Epithelial cell of proximal tubule (primary cell): ENCODE results near the gene ZNF780A. TPM values are rescaled to one million over a fixed set of nuclear protein-coding genes. Genes with fewer than 3 reads are reported as not detected.
A peak's percentile ranks its signal among the peaks of the same experiment; 100 is the strongest.
"Not testable (repeated sequence)": the region's sequence is repeated elsewhere in the genome, so short reads cannot be mapped to it uniquely, and the experiment has no call there.

Source experiments
- DNase-seq: peaks from one replicate; pipeline ENCODE4 v3.0.0-alpha.2; 2011; ENCODE audit warnings: low read depth
- H3K4me3 ChIP-seq: 2 replicates; pipeline ENCODE4 v1.5.1; 2011; ENCODE audit warnings: low read depth, mild to moderate bottlenecking, low read length
- CTCF ChIP-seq: conservative IDR thresholded peaks from 2 replicates; pipeline ENCODE4 v1.5.1; 2012; ENCODE audit warnings: low read depth, mild to moderate bottlenecking, low read length
- total RNA-seq: library from RNA; depleted of rRNA; stranded (reverse); fragments of >200 nt; gene quantifications from 2 replicates; pipeline ENCODE4 v1.2.3, GENCODE V29; 2015

The ZNF780A gene
- total RNA-seq, 1 donor from 2014 or later: 12.5 TPM

- no peak for TF ChIP-seq CTCF
- no peak for DNase-seq
- H3K4me3 ChIP-seq: peak overlapping the region; percentile 77
Measured at GRCh38 chr19:40056505-40056904, 34.2 kb downstream of the ZNF780A start.

GRCh38 chr19:40055832-40056504 is 34.8 kb downstream of the ZNF780A start, which contains the start of gene ZNF780B:
ZNF780B (minus strand) TSS chr19:40056231; CDS start chr19:40050332, 5,899 bp downstream.
- peak within 1 kb of the TSS; percentile 77 for H3K4me3 ChIP-seq
- TF ChIP-seq CTCF: no peak
- no peak for DNase-seq

- peak overlapping the region; percentile 77 for H3K4me3 ChIP-seq
- DNase-seq: no peak
- no peak for TF ChIP-seq CTCF
Measured at GRCh38 chr19:40055049-40055448, 35.7 kb downstream of the ZNF780A start.

- DNase-seq: no peak
- H3K4me3 ChIP-seq: peak overlapping the region; percentile 77
- TF ChIP-seq CTCF: no peak
Measured at GRCh38 chr19:40054632-40055031, 36.1 kb downstream of the ZNF780A start.

- H3K4me3 ChIP-seq: no peak overlapping the region
- DNase-seq: no peak
- no peak for TF ChIP-seq CTCF
Measured at GRCh38 chr19:40053491-40053890, 37.3 kb downstream of the ZNF780A start.

- H3K4me3 ChIP-seq, DNase-seq: not testable (repeated sequence)
Measured at GRCh38 chr19:40041718-40042117, 49.0 kb downstream of the ZNF780A start.

- not testable (repeated sequence) for H3K4me3 ChIP-seq, DNase-seq
Measured at GRCh38 chr19:40038047-40038446, 52.7 kb downstream of the ZNF780A start.

- DNase-seq: no peak
- no peak overlapping the region for H3K4me3 ChIP-seq
- TF ChIP-seq CTCF: no peak
Measured at GRCh38 chr19:40035996-40036395, 54.7 kb downstream of the ZNF780A start.
